HG03469 (cell line): Measurements from ENCODE around the gene AUNIP.
"Not testable (repeated sequence)": the region's sequence is repeated elsewhere in the genome, so short reads cannot be mapped to it uniquely, and the experiment has no call there.

Experiments
- ATAC-seq: cut with Tn5 transposase; IDR thresholded peaks from one replicate; pipeline ENCODE4 v1.9.1; 2021; ENCODE audit warnings: mild to moderate bottlenecking, moderate library complexity, moderate number of reproducible peaks; ENCODE audit not compliant: unreplicated experiment

Gene AUNIP

DNA sequence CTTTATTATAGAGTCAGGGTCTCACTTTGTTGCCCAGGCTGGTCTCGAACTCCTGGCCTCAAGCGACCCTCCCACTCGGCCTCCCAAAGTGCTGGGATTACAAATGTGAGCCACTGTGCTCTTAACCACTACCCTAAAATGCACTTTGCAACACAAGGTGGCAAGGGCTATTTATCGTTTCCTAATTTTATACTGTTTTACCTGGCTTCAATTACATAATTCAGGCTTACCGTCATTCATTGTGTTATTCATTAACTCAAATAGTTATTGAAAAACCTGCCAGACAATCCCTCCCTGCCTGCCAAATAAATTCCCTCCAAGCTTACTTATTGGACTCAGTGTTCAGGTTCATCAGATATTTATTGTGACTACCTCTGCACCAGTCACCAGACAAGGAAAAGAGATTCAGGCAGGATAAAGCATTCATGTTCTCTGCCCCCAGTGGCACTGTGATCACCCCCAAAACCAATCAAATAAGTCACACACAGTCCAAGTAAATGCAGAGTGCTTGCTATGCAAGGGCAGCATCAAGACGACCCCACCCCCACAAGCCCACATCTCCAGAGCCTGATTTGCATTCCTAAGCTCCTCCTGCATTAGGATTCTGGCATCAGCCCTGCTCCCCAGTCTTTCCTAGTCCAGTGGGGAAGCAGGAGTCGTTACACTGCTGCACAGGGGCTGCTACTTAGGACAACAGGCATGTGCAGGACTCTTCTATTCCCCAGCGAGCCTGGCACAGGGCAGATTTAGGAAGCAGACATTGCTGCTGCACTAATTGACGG lies 8.1 kb upstream of the AUNIP start:
- ATAC-seq = no peak

DNA sequence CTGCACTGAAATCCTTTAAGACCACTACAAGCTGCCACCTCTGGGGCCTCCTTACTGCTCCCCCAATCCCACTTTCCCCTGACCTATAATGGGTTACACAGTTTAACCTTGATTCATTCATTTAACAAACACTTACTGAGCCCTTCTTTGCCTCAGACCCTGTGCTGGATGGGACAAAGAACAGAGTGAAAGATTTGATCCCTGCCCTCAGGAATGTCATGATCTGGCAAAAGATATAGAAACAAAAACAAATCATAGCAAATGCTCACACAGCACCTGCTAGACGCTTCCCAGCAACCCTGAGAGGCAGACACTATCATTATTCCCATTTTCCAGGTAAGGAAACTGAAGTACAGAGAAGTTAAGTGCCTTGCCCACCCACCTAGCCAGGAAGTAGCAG lies 7.0 kb upstream of the AUNIP start:
- no peak for ATAC-seq

- no peak for ATAC-seq
Measured at GRCh38 chr1:25864434-25864833, 5.2 kb upstream of the AUNIP start.

DNA sequence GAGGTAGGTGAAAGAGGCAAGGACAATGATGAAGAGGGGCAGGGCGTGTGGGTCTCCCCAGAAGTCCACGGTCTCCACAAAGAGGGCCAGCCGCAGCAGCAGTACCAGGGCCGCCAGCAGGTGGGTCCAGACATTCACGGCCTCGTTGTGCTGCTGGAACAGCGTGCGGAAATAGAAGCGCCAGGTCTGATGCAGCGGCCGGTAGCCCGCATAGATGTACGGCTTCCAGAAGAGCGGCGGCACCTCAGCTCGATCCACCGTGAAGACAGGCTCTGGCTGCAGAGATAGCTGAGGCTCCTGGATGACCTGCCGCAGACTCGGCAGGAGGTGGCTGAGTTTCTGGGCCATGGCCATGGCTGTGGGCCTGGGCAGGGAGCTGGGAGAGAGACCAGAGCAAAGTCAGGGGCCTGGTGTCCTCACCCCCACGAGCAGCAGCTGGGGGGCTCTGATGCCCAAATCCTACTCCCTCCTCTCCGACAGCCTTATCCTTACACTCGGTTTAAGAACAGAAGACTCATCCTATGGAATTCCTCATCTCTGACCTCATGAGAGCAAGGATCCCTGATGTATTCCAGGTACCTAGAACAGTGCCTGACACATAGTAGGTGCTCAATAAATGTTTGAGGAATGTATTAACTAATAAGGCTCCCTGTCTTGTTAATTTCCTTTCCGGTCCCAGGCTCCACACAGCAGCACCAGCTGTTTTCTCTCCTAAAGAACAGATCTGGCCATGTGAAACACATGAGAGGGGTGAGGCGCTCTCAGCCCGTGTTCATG lies 4.4 kb upstream of the AUNIP start:
- ATAC-seq = no peak

DNA sequence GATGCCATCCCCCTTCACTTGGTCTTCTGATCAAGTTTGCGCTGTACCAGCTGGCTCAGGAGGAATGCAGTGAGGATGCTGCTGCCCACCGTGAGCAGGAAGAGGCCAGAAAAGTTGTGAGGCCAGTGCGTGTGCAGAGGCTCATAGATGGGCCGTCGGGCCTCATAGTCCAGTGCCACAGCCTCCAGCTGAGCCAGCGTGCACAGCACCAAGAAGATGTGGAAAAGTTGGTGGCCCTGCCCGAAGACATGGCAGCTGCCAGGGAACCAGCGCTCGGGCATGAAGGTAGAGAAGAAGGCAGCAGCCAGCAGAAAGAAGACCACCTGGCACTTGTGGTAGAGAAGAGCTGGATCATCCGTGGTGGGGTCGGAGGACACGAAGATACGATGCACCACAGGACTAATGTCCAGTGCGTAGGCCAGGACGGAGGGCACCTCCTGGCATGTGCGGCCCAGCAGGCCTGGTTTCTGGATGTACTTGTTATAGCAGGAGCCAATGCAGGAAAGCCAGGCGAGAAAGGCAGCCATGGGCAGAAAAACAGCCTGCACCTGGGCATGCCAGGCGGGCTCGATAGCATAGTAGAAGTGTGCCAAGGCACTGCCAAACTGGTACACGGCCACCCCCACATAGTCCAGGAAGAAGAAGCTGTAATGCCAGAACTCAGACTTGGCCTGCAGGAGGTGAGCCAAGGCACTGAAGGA lies 3.7 kb upstream of the AUNIP start:
- no peak for ATAC-seq

DNA sequence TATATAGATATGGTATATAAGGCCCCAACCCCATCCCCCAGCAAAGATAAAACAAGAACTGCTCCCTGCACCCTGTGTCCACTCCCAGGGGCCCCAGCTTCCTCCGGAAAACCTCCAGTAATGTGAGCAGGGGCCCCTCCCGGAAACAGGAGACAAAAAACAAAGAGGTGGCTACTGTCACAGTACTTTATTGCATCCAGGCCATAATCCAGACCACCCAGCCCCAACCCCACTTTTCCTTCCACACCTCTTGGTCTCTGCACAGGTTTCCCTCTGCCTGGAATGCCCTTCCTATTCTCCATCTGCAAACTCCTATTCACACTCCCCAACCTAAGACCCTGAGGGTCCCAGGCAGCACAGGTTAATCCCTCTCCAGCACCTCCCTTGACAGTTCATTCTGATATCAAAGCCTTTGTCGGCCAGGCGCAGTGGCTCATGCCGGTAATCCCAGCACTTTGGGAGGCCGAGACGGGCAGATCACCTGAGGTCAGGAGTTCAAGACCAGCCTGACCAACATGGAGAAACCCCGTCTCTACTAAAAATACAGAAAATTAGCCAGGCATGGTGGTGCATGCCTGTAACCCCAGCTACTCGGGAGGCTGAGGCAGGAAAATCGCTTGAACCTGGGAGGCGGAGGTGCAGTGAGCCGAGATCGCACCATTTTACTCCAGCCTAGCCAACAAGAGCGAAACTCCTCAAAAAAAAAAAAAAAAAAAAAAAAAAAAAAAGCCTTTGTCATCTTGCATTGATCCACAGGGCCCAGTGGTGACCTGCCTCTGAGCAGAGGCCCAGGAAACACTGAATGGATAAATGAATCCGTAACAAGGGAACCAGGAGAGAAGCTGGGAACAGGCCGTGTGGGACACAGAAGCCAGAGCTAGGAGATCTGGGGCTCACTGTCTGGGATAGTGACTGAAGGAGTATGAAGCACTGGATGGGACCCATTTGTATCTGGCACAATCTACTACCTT lies 2.3 kb upstream of the AUNIP start:
- ATAC-seq = no peak

- ATAC-seq = no peak
Measured at GRCh38 chr1:25858494-25858893, 763 bp downstream of the AUNIP start.

DNA sequence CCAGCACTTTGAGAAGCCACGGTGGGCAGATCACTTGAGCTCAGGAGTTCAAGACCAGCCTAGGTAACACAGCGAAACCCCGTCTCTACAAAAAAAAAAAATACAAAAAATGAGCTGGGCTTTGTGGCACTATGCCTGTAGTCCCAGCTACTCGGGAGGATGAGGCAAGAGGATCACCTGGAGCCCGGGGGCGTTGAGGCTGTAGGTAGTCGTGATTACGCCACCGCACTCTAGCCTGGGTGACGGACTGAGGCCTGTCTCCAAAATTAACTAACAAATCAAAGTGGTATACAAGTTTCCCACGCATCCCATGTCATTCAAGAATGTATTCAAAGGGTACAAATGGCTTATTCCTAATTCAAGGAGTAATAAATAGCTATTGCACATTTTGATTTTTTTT lies 2.4 kb downstream of the AUNIP start:
- ATAC-seq = no peak

- ATAC-seq = no peak
Measured at GRCh38 chr1:25854554-25854953, 4.7 kb downstream of the AUNIP start.

- ATAC-seq = no peak
Measured at GRCh38 chr1:25848531-25848930, 10.7 kb downstream of the AUNIP start.

DNA sequence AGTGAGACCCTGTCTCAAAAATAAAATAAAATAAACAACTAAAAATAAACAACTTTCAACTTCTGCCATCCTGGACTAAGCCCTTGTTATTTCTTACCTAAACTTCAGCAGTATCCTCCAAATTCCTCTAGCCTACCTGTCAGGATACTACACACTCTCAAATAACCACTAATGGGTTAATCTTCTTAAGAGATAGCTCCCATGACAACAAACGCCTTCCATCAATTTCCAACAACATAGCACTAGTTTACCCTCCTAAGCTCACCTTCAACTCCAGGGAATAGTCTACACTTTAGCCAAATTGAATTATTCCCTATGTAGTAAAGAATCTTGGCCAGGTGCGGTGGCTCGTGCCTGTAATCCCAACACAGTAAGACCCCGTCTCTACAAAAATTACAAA lies 11.3 kb downstream of the AUNIP start:
- no peak for ATAC-seq

- no peak for ATAC-seq
Measured at GRCh38 chr1:25845664-25846063, 13.6 kb downstream of the AUNIP start.

- no peak for ATAC-seq
Measured at GRCh38 chr1:25844536-25845337, 14.5 kb downstream of the AUNIP start.

- no peak for ATAC-seq
Measured at GRCh38 chr1:25843483-25843882, 15.8 kb downstream of the AUNIP start.

GRCh38 chr1:25839808-25840207 lies 19.4 kb downstream of the AUNIP start:
- not testable (repeated sequence) for ATAC-seq

GRCh38 chr1:25837262-25837875 lies 21.9 kb downstream of the AUNIP start:
- no peak for ATAC-seq

GRCh38 chr1:25836695-25837094 lies 22.6 kb downstream of the AUNIP start:
- ATAC-seq = no peak

DNA sequence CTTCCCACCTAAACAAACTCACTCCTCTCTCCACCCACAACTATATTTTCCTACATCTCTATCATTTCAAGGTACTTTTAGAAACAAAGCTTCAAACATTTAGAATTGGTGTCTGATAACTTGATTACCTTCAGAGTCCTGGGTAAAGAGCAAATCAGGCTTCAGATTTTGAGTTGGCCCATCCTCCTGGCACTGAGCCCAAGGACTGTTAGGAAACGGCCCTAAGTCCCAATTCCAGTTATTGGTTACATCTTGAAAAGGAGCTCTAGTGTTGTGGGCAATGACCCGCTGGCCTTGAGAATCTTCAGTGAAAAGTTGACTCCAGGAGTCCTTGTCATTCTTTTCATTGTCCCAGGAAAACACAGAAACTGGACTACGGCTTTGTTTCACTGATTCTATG lies 24.4 kb downstream of the AUNIP start:
- no peak for ATAC-seq

- no peak for ATAC-seq
Measured at GRCh38 chr1:25833158-25833557, 26.1 kb downstream of the AUNIP start.
